CD4-positive, alpha-beta T cell treated with Interleukin-17A for 1 hour (primary cell): Measurements from ENCODE around the gene GPLD1.
"Not testable (repeated sequence)": the region's sequence is repeated elsewhere in the genome, so short reads cannot be mapped to it uniquely, and the experiment has no call there.

Experiments
- DNase-seq: peaks from one replicate; pipeline ENCODE4 v3.0.0-alpha.2; 2020

Gene GPLD1

GRCh38 chr6:24408719-24409410 is 80.5 kb downstream of the GPLD1 start:
- no peak for DNase-seq

GRCh38 chr6:24405262-24405661 is 84.1 kb downstream of the GPLD1 start:
- no peak for DNase-seq

GRCh38 chr6:24403501-24403824 is 85.9 kb downstream of the GPLD1 start:
- no peak for DNase-seq

DNA sequence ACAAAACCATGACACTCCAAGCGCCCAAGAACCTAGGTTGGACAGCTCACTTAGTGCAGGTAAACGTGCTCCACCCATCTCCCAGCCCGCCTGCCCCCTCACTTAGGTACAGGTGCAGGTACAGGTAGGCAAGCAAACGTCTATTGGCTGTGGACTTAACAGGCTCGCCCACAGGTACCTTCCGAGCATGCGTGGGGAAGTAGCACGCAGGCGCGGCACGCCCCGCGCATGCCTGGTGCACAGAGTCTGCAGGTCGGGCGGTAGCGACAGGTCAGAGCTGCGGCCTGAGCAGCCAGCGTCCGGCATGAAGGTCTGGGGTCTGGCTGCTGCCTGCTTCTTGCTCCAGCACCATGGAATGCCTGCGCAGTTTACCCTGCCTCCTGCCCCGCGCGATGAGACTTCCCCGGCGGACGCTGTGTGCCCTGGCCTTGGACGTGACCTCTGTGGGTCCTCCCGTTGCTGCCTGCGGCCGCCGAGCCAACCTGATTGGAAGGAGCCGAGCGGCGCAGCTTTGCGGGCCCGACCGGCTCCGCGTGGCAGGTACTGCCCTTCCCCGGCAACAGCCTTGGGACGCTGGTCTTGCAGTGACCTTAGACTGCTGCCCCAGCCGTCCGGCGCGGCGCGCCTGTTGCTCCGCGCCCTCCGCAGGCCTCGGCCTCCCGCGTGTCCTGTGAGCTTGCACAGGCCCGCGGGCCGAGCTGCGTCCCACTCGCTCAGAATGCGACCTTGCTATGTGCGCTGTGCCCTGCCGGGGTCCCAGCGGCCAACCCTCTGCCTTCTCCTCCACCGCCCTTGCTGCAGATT is 86.5 kb downstream of the GPLD1 start, which contains the start of gene MRS2:
MRS2 (plus strand) TSS at position 240 of the 804 bp plus-strand sequence; CDS start at position 351, 111 bp downstream.
- peak; percentile 86 for DNase-seq

- no peak for DNase-seq
Observed at GRCh38 chr6:24401458-24401857, 87.9 kb downstream of the GPLD1 start.

DNA sequence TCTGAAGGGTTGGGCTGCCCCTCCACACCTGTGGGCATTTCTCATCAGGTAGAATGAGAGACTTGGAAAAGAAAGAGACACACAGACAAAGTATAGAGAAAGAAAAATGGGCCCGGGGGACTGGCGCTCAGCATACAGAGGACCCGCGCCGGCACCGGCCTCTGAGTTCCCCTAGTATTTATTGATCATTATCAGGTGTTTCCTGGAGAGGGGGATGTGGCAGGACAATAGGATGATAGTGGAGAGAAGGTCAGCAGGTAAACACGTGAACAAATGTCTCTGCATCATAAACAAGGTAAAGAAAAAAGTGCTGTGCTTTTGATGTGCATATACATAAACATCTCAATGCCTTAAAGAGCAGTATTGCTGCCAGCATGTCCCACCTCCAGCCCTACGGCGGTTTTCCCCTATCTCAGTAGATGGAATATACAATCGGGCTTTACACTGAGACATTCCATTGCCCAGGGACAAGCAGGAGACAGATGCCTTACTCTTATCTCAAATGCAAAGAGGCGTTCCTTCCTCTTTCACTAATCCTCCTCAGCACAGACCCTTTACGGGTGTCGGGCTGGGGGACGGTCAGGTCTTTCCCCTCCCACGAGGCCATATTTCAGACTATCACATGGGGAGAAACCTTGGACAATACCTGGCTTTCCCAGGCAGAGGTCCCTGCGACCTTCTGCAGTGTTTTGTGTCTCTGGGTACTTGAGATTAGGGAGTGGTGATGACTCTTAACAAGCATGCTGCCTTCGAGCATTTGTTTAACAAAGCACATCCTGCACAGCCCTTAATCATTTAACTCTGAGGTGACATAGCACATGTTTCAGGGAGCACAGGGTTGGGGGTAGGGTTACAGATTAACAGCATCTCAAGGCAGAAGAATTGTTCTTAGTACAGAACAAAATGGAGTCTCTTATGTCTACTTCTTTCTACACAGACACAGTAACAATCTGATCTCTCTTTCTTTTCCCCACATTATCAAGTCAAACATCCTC is 89.0 kb downstream of the GPLD1 start:
- DNase-seq: not testable (repeated sequence)

GRCh38 chr6:24397631-24398030 is 91.7 kb downstream of the GPLD1 start:
- no peak for DNase-seq

GRCh38 chr6:24396824-24397223 is 92.6 kb downstream of the GPLD1 start:
- DNase-seq: no peak

DNA sequence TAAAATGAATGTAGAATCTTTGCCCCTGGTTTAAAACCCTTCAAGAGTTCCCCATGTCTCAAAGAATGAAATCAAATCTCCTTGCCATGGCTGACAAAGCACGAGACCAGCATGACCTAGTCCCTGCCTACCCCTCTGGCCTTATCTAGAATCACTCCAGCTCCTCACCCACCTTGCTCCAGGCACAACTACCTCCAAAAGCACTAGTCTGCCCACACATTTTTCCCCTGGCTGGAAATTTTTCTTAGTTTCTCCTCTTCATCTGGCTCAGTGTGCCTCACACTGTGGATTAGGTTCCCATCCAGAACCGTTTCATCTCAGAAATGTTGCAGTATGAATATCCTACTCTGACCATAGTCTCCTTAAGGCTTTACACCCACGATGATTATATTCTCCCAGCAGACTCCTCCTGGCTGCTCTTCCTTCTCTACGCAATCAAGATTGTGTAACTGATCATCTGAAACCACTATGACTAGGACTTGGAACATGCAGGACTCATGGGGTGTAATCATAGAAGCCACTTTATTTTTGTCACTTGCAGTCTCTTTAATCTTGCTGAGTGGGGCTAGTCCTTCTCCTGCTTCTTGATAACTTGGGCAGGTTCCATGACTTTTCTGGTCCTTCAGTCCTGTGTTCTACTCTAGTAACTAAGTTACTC is 94.5 kb downstream of the GPLD1 start:
- no peak for DNase-seq

GRCh38 chr6:24394061-24394779 is 95.2 kb downstream of the GPLD1 start:
- no peak for DNase-seq

- DNase-seq: no peak
Observed at GRCh38 chr6:24391756-24392405, 97.5 kb downstream of the GPLD1 start.

DNA sequence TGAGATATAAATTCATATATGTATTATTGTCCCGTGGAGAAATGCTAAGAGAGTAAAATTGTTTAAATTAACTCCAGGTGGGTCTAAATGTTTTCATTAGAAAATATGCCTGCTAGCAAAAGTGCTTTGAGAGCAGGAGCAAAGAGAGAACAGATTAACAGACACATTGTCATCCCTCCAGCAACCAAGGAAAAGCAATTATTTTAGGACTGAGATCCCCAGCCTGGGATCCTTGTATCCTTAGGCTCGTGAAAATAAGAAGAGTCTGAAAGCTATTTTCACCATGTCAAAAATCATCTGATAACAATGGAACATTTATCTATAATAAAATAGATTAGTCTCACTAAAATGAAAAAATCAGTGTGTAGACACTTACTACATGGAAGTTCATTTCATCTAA is 98.2 kb downstream of the GPLD1 start:
- DNase-seq: no peak

- no peak for DNase-seq
Observed at GRCh38 chr6:24387818-24388217, 101.6 kb downstream of the GPLD1 start.

GRCh38 chr6:24385536-24386269 is 103.7 kb downstream of the GPLD1 start:
- DNase-seq: no peak

- not testable (repeated sequence) for DNase-seq
Observed at GRCh38 chr6:24384369-24385130, 104.8 kb downstream of the GPLD1 start.

DNA sequence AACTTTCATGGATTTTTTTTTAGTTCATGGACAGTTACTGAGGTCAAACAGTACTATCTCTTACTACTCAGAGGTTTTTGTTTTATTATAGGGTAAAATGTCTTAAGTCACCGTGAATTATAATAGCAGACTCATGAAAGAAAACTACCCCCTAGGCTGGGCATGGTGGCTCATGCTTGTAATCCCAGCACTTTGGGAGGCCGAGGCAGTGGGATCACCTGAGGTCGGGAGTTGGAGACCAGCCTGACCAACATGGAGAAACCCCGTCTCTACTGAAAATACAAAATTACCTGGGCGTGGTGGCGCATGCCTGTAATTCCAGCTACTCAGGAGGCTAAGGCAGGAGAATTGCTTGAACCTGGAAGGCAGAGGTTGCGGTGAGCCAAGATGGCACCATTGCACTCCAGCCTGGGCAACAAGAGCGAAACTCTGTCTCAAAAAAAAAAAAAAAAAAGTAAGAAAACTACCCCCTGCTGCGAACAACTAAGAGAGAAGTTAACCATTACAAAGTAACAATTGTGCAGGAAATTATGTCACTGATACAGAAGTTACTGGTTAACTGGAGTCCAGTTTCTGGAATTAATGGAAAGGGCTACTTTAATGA is 106.4 kb downstream of the GPLD1 start:
- not testable (repeated sequence) for DNase-seq

DNA sequence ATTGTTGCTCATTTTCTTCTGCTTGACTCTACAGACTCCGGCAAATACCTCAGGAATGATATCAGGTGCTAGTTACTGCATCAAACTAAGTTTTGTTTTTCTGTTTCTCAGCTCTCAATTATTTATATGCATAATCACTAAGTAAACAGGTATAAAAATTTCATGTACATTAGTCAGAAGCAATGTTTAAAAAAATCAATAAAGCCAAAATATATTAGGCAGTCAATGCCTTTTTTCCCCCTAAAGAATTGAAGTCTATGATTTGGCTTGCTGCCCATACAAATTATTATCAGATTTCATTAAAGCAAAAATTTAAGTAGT is 107.2 kb downstream of the GPLD1 start:
- no peak for DNase-seq

GRCh38 chr6:24381476-24382219 is 107.7 kb downstream of the GPLD1 start:
- DNase-seq: no peak
